Mammary epithelial cell (primary cell): Measurements from ENCODE around the gene RNF43.

Experiments used
- CTCF ChIP-seq, 2 donors: IDR thresholded peaks in 1 of 2; conservative IDR thresholded peaks in 1 of 2; 2 replicates each; pipeline ENCODE4 v1.5.1; 2011 to 2012; ENCODE audit warnings: inconsistent platforms in 2 of 2, low read length in 2 of 2, mild to moderate bottlenecking in 2 of 2, control low read depth in 1 of 2, low read depth in 1 of 2; ENCODE audit not compliant: insufficient read depth in 1 of 2; ENCODE audit errors: extremely low read depth in 1 of 2
- EZH2 ChIP-seq: IDR thresholded peaks from 2 replicates; pipeline ENCODE4 v1.6.1; 2012; ENCODE audit warnings: low read length, inconsistent platforms, borderline replicate concordance

- TF ChIP-seq CTCF (conservative IDR thresholded peaks at IDR 0.05 in 1 of 2, IDR thresholded peaks at IDR 0.05 in 1 of 2; ENCODE audit: extremely low read depth in 1 of 2, insufficient read depth in 1 of 2, low read depth in 1 of 2, low read length in 2 of 2) (no peak), EZH2 (no peak)
These were observed 40.8 kb downstream of the RNF43 start for GRCh38 chr17:58376472-58377000.
